GM23338 (cell line): ENCODE measurements around the gene ZMYND8. TPM values are rescaled to one million over a fixed set of nuclear protein-coding genes. Genes with fewer than 3 reads are reported as not detected.

ENCODE experiments used
- ATAC-seq: fragments of 200-7000 bp; cut with Tn5 transposase; 3 replicates; pipeline ENCODE4 v1.9.1; 2020
- DNase-seq: peaks from one replicate; pipeline ENCODE4 v3.0.0-alpha.2; 2015; ENCODE audit warnings: low spot score
- H2AFZ ChIP-seq: fragments of 200-600 bp; sonication (generic); 2 replicates; pipeline ENCODE4 v1.8.0; 2016; ENCODE audit warnings: antibody characterized with exemption, mild to moderate bottlenecking, moderate library complexity
- H3F3A ChIP-seq: fragments of 200-600 bp; sonication (generic); replicated peaks from 2 replicates; pipeline ENCODE4 v1.8.0; 2017; ENCODE audit warnings: antibody characterized with exemption, mixed run types, low read depth
- H3K27ac ChIP-seq: fragments of 200-600 bp; sonication (generic); 2 replicates; pipeline ENCODE4 v1.6.1; 2016; ENCODE audit warnings: low read depth
- H3K27me3 ChIP-seq: fragments of 200-600 bp; sonication (generic); 2 replicates; pipeline ENCODE4 v1.8.0; 2016; ENCODE audit warnings: mild to moderate bottlenecking, mixed run types, moderate library complexity; ENCODE audit not compliant: insufficient read depth
- H3K36me3 ChIP-seq: fragments of 200-600 bp; sonication (generic); 2 replicates; pipeline ENCODE4 v1.8.0; 2016; ENCODE audit warnings: mild to moderate bottlenecking; ENCODE audit not compliant: insufficient read depth
- H3K4me1 ChIP-seq: fragments of 200-600 bp; sonication (generic); 2 replicates; pipeline ENCODE4 v1.8.0; 2016; ENCODE audit warnings: mild to moderate bottlenecking, moderate library complexity; ENCODE audit not compliant: insufficient read depth
- H3K4me2 ChIP-seq: fragments of 200-600 bp; sonication (generic); 2 replicates; pipeline ENCODE4 v1.7.1; 2017; ENCODE audit warnings: mixed run types
- H3K4me3 ChIP-seq: fragments of 200-600 bp; sonication (generic); 2 replicates; pipeline ENCODE4 v1.6.1; 2016; ENCODE audit warnings: mixed run types
- H3K79me2 ChIP-seq: fragments of 200-600 bp; sonication (generic); replicated peaks from 2 replicates; pipeline ENCODE4 v1.8.0; 2017; ENCODE audit warnings: mild to moderate bottlenecking; ENCODE audit not compliant: insufficient read depth
- H3K9me2 ChIP-seq: fragments of 200-600 bp; sonication (generic); 2 replicates; pipeline ENCODE4 v1.8.0; 2017; ENCODE audit not compliant: insufficient read depth
- H4K20me1 ChIP-seq: fragments of 200-600 bp; sonication (generic); replicated peaks from 2 replicates; pipeline ENCODE4 v1.8.0; 2017; ENCODE audit warnings: mild to moderate bottlenecking; ENCODE audit not compliant: insufficient read depth
- H3K27ac Mint-ChIP-seq: 2 replicates; pipeline ENCODE4 v1.8.0; 2020; ENCODE audit warnings: inconsistent platforms, mild to moderate bottlenecking, moderate library complexity, mixed read lengths
- H3K27me3 Mint-ChIP-seq: 3 replicates; pipeline ENCODE4 v1.8.0; 2022; ENCODE audit warnings: low read depth, mild to moderate bottlenecking, moderate library complexity, mixed read lengths, inconsistent platforms; ENCODE audit not compliant: insufficient read depth, poor library complexity
- H3K36me3 Mint-ChIP-seq: 3 replicates; pipeline ENCODE4 v1.8.0; 2021; ENCODE audit warnings: low read depth, mild to moderate bottlenecking, inconsistent platforms, moderate library complexity, mixed read lengths
- H3K4me1 Mint-ChIP-seq: 3 replicates; pipeline ENCODE4 v1.8.0; 2020; ENCODE audit warnings: mild to moderate bottlenecking, inconsistent platforms, mixed read lengths
- H3K4me3 Mint-ChIP-seq: 3 replicates; pipeline ENCODE4 v1.8.0; 2021; ENCODE audit warnings: moderate library complexity, mild to moderate bottlenecking, inconsistent platforms, mixed read lengths
- H3K9me3 Mint-ChIP-seq: 3 replicates; pipeline ENCODE4 v1.8.0; 2020; ENCODE audit warnings: moderate library complexity, mild to moderate bottlenecking, inconsistent platforms, mixed read lengths
- CREB1 ChIP-seq: fragments of 250-450 bp; sonication (Bioruptor Pico); IDR thresholded peaks from 2 replicates; pipeline ENCODE4 v1.5.0; 2020; ENCODE audit warnings: low read depth, mild to moderate bottlenecking, moderate library complexity
- CTCF ChIP-seq, 2 experiments: fragments of 200-600 bp in 1 of 2; sonication (generic) in 1 of 2; conservative IDR thresholded peaks; 2 replicates each; pipeline versions ENCODE4 v1.5.1 to v1.6.1; 2016 to 2017; ENCODE audit warnings: antibody characterized with exemption in 2 of 2, low read depth in 2 of 2, mild to moderate bottlenecking in 2 of 2, moderate library complexity in 1 of 2
- ETS1 ChIP-seq: IDR thresholded peaks from 2 replicates; pipeline ENCODE4 v1.6.1; 2016; ENCODE audit warnings: antibody characterized with exemption
- EZH2 ChIP-seq: fragments of 200-600 bp; sonication (generic); IDR thresholded peaks from one replicate; pipeline ENCODE4 v1.8.0; 2017; ENCODE audit warnings: antibody characterized with exemption, mild to moderate bottlenecking, low read depth; ENCODE audit not compliant: unreplicated experiment
- EZH2phosphoT487 ChIP-seq: fragments of 200-600 bp; sonication (generic); IDR thresholded peaks from one replicate; pipeline ENCODE4 v1.8.1; 2018; ENCODE audit warnings: antibody characterized with exemption; ENCODE audit not compliant: unreplicated experiment
- JUNB ChIP-seq: IDR thresholded peaks from one replicate; pipeline ENCODE4 v1.6.1; 2016; ENCODE audit warnings: antibody characterized with exemption; ENCODE audit not compliant: unreplicated experiment
- NANOG ChIP-seq: IDR thresholded peaks from 2 replicates; pipeline ENCODE4 v1.6.1; 2016; ENCODE audit warnings: antibody characterized with exemption, borderline replicate concordance
- POLR2AphosphoS5 ChIP-seq: IDR thresholded peaks from 2 replicates; pipeline ENCODE4 v1.6.1; 2016; ENCODE audit warnings: antibody characterized with exemption, low read depth
- REST ChIP-seq: IDR thresholded peaks from one replicate; pipeline ENCODE4 v1.6.1; 2018; ENCODE audit warnings: antibody characterized with exemption; ENCODE audit not compliant: unreplicated experiment
- STAT1 ChIP-seq: IDR thresholded peaks from one replicate; pipeline ENCODE4 v1.6.1; 2016; ENCODE audit warnings: antibody characterized with exemption; ENCODE audit not compliant: unreplicated experiment
- ZNF114 ChIP-seq: fragments of 250-450 bp; sonication (Bioruptor Pico); IDR thresholded peaks from 2 replicates; pipeline ENCODE4 v1.5.0; 2020; ENCODE audit warnings: mild to moderate bottlenecking, moderate library complexity
- ZNF331 ChIP-seq: fragments of 250-450 bp; sonication (Bioruptor Pico); IDR thresholded peaks from 2 replicates; pipeline ENCODE4 v1.5.0; 2020; ENCODE audit warnings: low read depth, mild to moderate bottlenecking, moderate library complexity
- ZNF462 ChIP-seq: fragments of 250-450 bp; sonication (Bioruptor Pico); IDR thresholded peaks from 2 replicates; pipeline ENCODE4 v1.5.0; 2020; ENCODE audit warnings: mild to moderate bottlenecking, moderate library complexity
- polyA plus RNA-seq: library from polyadenylated mRNA; unstranded; fragments of >200 nt; fragmentation: Nextera tagmentation; extraction: Ambion mirVana; gene quantifications from 2 replicates; pipeline ENCODE4 v1.2.1, GENCODE V29; 2016
- total RNA-seq: library from RNA; depleted of rRNA; stranded (reverse); fragments of >200 nt; shearing (Covaris generic); gene quantifications from 2 replicates; pipeline ENCODE4 v1.2.3, GENCODE V29; 2014

ZMYND8 gene
- total and polyA plus RNA-seq, 2 experiments from 2014 or later: 70.9 to 128 TPM

- no peak for ATAC-seq
- H3K27me3 Mint-ChIP-seq: peaks cover 17% of the 10 kb centered on the region
- peak overlapping the region; percentile 57 for H3K4me2 ChIP-seq
These were observed 5.6 kb downstream of the ZMYND8 start for GRCh38 chr20:47350691-47351545.

More at GRCh38 chr20:47350691-47351545, 5.6 kb downstream of the ZMYND8 start:
- H3K9me3 Mint-ChIP-seq: no peaks in the 10 kb centered on the region
- H3K36me3 ChIP-seq: no peaks in the 10 kb centered on the region
- no peak overlapping the region for H3K4me3 Mint-ChIP-seq
- H2AFZ ChIP-seq: no peak overlapping the region
- peaks cover 53% of the 10 kb centered on the region for H3K36me3 Mint-ChIP-seq
- no peaks in the 10 kb centered on the region for H3K9me2 ChIP-seq
- DNase-seq: no peak
- peaks cover 100% of the 10 kb centered on the region for H3K79me2 ChIP-seq
- TF ChIP-seq ZNF331 (no peak), CTCF (conservative IDR thresholded peaks at IDR 0.05; ENCODE audit: low read depth in 2 of 2) (no peak), POLR2AphosphoS5 (no peak), NANOG (no peak), ETS1 (no peak), STAT1 (no peak), REST (no peak), JUNB (no peak), ZNF114 (CRISPR knock-in tag) (no peak), EZH2 (no peak), ZNF462 (CRISPR knock-in tag) (no peak), CREB1 (no peak), EZH2phosphoT487 (no peak)
- H3K27me3 ChIP-seq: no peaks in the 10 kb centered on the region
- H3K27ac ChIP-seq: peak overlapping the region; percentile 98
- no peaks in the 10 kb centered on the region for H3F3A ChIP-seq
- H3K4me1 Mint-ChIP-seq: no peaks in the 10 kb centered on the region; the same call in 2 of the 3 replicates
- no peaks in the 10 kb centered on the region for H4K20me1 ChIP-seq
- peak overlapping the region; percentile 22 for H3K4me3 ChIP-seq
- peaks cover 91% of the 10 kb centered on the region for H3K4me1 ChIP-seq
- no peak overlapping the region for H3K27ac Mint-ChIP-seq
